Thyroid gland (tissue), 4 donors: Measurements from ENCODE around the gene CLDN5.

Experiments used
- POLR2A ChIP-seq, 2 donors: fragments of 450-650 bp; IDR thresholded peaks; one replicate each; pipeline ENCODE4 v1.6.1; 2017; ENCODE audit warnings: antibody characterized with exemption in 2 of 2, mild to moderate bottlenecking in 2 of 2, moderate library complexity in 1 of 2
- TF ChIP-seq, protein P1 (sequence below), 6 experiments: fragments of 200-600 bp in 3 of 6; fragments of 450-650 bp in 3 of 6; sonication (generic) in 3 of 6; IDR thresholded peaks; one replicate each; pipeline ENCODE4 v1.5.1; 2016 to 2019; ENCODE audit warnings: antibody characterized with exemption in 6 of 6, mild to moderate bottlenecking in 2 of 6, inconsistent platforms in 1 of 6, moderate library complexity in 1 of 6

- TF ChIP-seq, protein P1, sequence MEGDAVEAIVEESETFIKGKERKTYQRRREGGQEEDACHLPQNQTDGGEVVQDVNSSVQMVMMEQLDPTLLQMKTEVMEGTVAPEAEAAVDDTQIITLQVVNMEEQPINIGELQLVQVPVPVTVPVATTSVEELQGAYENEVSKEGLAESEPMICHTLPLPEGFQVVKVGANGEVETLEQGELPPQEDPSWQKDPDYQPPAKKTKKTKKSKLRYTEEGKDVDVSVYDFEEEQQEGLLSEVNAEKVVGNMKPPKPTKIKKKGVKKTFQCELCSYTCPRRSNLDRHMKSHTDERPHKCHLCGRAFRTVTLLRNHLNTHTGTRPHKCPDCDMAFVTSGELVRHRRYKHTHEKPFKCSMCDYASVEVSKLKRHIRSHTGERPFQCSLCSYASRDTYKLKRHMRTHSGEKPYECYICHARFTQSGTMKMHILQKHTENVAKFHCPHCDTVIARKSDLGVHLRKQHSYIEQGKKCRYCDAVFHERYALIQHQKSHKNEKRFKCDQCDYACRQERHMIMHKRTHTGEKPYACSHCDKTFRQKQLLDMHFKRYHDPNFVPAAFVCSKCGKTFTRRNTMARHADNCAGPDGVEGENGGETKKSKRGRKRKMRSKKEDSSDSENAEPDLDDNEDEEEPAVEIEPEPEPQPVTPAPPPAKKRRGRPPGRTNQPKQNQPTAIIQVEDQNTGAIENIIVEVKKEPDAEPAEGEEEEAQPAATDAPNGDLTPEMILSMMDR (IDR thresholded peaks at IDR 0.05), result no peak
- TF ChIP-seq POLR2A (IDR thresholded peaks at IDR 0.05), result no peak
Measured at GRCh38 chr22:19480173-19480568, 44.0 kb downstream of the CLDN5 start.
